HG02610 (cell line): ENCODE measurements around the gene C16orf92.
"Not testable (repeated sequence)": the region's sequence is repeated elsewhere in the genome, so short reads cannot be mapped to it uniquely, and the experiment has no call there.

Source experiments
- ATAC-seq: cut with Tn5 transposase; IDR thresholded peaks from one replicate; pipeline ENCODE4 v1.9.1; 2021; ENCODE audit warnings: mild to moderate bottlenecking, moderate library complexity; ENCODE audit not compliant: unreplicated experiment

Gene C16orf92

GRCh38 chr16:30003670-30004423 lies 19.2 kb upstream of the C16orf92 start:
- ATAC-seq: no peak

- ATAC-seq: no peak
These were observed 18.6 kb upstream of the C16orf92 start for GRCh38 chr16:30004424-30004776.

GRCh38 chr16:30004811-30005242 lies 18.2 kb upstream of the C16orf92 start:
- ATAC-seq: no peak

GRCh38 chr16:30005341-30006094 lies 17.5 kb upstream of the C16orf92 start:
- no peak for ATAC-seq

- no peak for ATAC-seq
These were observed 16.9 kb upstream of the C16orf92 start for GRCh38 chr16:30006095-30006473.

- no peak for ATAC-seq
These were observed 16.2 kb upstream of the C16orf92 start for GRCh38 chr16:30006659-30007377.

- no peak for ATAC-seq
These were observed 15.6 kb upstream of the C16orf92 start for GRCh38 chr16:30007378-30007895.

- no peak for ATAC-seq
These were observed 13.7 kb upstream of the C16orf92 start for GRCh38 chr16:30009085-30009862.

GRCh38 chr16:30009990-30010843 lies 12.8 kb upstream of the C16orf92 start:
- ATAC-seq: no peak

- ATAC-seq: no peak
These were observed 11.9 kb upstream of the C16orf92 start, which contains the start of gene DOC2A for GRCh38 chr16:30010844-30011713. Gene DOC2A, minus strand, starts transcription at chr16:30011027. Its CDS starts 805 bp downstream, at chr16:30010222.

GRCh38 chr16:30011714-30012504 lies 11.1 kb upstream of the C16orf92 start:
- ATAC-seq: no peak

GRCh38 chr16:30012598-30012997 lies 10.4 kb upstream of the C16orf92 start:
- ATAC-seq: not testable (repeated sequence)

- not testable (repeated sequence) for ATAC-seq
These were observed 7.5 kb upstream of the C16orf92 start for GRCh38 chr16:30015450-30015849.

- no peak for ATAC-seq
These were observed 6.3 kb upstream of the C16orf92 start for GRCh38 chr16:30016555-30017276.

- no peak for ATAC-seq
These were observed 5.7 kb upstream of the C16orf92 start for GRCh38 chr16:30017277-30017656.

GRCh38 chr16:30017937-30018336 lies 5.1 kb upstream of the C16orf92 start:
- ATAC-seq: not testable (repeated sequence)

GRCh38 chr16:30018731-30019158 lies 4.3 kb upstream of the C16orf92 start:
- ATAC-seq: no peak
